HL-60/S4 treated with retinoic acid at 250 ng/mL for 4 days and 3 days (cell line): ENCODE data around the gene C6.

Source experiments
- in situ Hi-C: fragments of 300-500 bp; cut with MboI; formaldehyde crosslinking; loops from 2 replicates; pipeline ENCODE4 v1.7.0; 2022; ENCODE audit warnings: low sequenced_read_pairs

C6 gene

DNA sequence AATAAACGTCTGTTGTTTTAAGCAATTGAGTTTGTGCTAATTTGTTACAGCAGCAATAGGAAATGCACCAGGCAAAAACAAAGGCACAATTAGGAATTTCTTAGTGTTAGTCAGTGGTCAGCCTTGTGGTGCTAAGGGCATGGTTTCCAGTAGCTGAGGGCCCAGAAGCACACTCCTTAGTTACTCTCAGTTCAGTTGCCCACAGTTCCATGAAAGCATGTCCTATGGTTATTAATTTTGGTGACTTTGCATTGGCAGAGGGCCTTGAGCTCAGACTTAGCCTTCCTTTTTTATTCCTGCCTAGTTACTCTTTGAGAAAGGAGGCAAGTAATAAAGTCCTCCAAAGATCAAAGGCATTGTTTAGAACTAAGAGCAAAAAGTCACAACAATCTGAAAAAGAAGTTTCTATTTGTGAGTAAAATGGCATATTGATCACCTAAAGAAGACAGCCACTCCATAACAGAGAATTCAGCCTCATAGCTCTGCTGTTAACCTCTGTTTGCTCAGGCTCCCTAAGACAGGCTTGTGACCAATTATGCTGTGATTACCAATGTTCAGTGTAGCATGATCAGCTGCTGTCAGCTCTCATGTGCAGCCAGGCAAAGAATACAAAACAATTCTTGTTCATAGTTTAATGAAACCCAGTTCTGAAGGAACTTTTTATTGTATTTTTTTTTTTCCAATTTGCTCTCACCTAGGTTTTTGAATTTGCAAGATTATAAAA, 85.2 kb downstream of the C6 start:
- in situ Hi-C loops, result no loop called here

DNA sequence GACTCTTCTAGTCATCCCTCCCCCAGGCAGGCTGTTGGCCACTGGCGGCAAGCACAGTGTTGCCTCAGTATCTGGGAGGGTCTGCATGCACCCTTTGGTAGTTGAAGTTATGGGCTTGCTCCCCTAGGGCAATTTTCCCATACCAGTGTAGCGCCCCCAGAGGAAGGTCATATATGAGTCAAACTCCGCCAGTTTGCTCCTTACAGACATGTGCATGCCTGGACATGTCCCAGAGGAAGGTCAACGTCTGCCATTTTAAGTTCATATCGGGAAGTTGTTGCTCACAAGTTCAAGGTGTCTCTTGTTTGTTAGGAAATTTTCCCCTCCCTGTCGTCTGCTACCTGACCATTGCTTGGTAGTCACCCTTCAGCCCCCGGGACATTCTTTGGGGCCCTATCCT, 90.9 kb downstream of the C6 start:
- in situ Hi-C loops, result no loop called here

DNA sequence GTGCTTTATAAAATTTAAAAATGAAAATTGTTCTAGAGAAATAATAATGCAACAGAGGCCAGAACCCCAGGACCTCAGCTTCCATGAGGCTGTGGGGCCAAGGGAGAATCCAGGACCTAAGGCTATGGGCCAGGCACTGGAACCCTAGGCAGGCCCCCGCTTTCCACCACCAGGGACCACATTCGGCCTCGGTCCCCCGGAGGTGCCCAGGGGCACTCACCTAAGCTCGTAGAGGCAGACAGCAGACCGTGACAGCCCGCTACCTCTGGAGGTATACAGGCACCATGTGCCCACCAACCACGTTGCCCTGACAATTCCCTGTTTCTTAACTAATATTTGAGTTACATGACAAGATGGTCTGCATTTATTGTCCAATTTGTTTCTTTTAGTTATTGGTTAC, 92.7 kb downstream of the C6 start:
- in situ Hi-C loops, result no loop called here

DNA sequence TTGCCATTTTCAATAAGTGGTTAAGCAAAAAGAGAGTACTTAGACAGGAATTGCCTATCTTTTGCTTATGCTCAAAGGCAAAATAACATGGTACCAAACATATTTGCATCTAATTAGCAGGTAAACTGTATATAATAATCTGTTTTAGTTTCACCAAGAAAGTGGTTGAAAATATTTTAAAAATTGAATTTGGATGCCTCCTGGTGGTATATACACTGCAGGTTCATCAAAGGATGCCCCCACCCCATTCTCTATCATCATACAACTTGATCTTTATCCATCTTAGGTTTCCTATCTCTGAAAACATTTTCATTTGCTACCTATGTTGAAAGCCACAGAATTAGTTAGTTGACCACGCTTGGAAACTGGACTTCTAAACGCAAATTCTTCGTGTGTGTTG, 95.2 kb downstream of the C6 start:
- in situ Hi-C loops, result no loop called here

DNA sequence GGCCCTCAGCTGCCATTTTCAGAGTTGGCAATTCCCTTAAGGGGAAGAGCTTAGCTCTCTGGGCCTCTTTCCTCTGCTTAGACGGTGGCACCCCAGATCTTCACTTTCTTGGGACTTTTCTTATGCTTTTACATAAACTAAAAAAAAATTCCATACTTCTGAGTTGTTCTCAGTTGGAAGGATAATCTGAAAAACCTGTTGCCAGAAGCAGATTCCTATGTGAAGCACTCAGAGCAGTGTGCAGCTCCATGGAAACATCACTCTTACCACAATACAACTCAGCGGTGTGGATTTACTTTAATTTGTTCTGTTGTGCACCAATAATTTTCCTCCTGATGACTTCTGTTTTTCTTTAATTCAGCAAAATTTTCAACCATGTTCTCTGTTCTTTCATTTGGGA, 98.1 kb downstream of the C6 start:
- in situ Hi-C loops, result no loop called here

DNA sequence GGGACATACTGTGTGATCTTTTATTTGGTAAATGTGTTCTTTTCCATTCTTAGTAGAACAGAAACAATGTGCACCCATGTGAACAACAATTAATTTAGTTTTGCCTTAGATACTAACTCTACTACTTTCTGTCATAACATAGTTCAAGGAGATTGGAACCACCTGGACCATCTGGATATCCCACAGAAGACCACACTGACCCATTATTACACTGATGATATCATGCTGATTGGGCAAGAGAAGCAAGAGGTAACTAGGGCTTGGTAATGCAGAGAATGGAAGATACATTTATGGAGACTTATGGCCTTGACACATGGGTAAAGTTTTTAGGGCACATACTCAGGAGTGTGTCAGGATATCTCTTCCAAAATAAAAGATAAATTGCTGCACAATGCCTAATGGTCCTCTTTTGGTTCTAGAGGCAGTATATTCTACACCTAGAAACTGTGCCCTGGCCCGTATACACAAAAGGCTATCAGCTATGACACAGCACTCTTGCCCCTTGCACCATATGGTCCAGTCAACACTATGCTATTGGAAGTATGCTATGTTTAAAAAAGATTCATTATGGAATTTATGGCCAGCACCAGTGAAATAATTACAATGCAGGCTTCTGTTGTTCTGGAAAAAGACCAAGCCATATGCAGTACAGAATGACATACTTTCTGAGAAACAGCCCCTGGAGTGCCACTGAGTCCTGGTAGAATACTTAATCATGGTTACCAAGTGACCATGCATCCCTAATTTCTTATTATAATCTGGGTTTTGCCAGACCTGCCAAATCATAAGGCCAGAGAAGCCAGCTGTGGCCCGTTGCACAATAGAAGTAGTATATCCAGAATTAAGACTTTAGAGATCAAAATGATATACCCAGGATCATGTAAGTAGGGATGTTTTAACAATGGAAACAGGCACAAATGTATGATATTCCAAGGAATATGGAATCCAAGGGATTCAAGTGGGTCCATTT, 100.6 kb downstream of the C6 start:
- in situ Hi-C loops, result no loop called here

DNA sequence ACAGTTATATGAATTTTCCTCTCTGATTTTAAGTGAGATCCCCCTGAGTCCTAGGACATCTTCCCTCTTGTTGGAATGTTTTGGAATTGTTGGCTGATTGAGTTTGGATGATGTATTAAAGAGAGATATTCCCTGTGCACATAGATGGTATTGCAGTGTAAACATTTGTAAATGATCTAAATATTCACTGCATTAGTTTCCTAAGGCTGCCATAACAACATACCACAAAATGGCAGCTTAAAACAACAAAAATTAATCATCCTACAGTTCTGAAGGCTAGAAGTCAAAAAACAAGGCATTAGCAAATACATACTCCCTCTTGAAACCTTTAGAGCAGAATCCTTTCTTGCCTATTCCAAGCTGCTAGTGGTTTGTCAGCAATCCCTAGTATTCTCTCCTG, 104.1 kb downstream of the C6 start:
- in situ Hi-C loops, result no loop called here

DNA sequence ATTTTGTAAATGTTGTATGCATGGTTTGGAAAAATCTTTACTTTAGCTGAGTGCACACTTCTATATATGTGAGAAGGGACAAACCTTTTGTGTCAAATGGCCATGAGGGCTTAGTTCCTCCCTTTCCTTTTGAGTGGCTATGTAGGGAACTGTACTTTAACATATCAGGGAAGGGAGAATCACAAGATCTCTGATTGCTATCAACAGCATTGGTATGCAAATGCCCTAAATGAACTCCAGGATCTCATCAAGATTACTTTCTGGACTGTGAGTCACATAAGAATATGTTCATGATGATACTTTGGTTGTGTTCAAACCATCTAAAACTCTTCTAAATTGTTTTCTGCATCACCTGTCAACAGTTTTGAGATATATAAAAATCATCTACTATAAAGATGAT, 111.0 kb downstream of the C6 start:
- in situ Hi-C loops, result no loop called here

DNA sequence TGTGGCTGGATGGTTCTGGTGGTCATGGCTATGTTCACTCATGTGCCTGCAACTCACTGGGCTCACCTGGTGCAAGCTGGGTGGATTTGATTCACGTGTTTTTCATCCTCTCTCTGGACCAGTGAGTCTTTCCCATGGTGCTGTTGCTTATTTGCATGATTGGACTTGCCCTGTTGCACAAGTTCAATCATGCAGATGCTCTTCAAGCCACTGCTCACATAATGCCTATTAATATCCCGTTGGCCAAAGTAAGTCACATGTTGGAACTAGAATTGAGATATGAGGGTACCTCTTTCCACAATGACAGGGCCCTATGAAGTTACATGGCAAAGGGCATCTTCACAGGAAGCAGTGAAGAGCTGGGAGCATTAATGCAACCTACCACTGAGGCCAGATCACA, 115.7 kb downstream of the C6 start:
- in situ Hi-C loops, result no loop called here

DNA sequence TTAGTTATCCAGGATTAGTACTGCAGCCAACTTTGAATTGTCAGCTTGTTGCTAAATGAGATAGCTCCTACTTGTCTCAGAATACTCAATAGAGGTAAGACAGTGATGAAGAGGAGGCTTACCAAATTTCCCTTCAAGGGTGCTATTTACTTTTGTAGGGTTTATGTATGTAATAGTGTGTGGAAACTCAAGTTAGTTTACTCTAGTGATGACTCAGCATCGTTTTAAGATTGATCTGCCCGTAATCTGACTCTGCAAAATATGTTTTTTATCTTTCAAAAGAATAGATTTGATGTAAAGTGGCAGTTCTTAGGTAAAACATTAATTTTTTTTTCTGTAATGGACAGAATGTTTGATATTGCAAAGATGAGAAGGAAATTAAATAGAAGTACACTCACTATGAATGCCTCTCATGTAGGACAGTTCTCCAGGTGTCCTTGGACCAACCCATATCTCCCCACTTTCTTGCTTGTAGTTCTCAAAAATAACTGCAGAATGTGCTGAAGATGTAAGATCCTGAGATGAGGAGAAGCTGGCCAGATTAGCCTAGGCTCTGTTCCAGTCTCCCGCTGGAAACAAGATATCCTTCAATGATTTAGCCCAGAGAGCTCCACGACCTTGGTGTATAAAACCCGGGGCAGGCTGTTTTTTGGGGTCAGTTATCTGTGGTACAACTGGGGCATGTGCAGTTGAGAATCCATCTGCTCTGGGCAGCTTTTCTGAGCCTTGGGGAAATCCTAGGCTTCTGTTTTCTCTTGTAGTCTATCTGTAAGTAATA, 117.8 kb downstream of the C6 start:
- in situ Hi-C loops, result no loop called here

DNA sequence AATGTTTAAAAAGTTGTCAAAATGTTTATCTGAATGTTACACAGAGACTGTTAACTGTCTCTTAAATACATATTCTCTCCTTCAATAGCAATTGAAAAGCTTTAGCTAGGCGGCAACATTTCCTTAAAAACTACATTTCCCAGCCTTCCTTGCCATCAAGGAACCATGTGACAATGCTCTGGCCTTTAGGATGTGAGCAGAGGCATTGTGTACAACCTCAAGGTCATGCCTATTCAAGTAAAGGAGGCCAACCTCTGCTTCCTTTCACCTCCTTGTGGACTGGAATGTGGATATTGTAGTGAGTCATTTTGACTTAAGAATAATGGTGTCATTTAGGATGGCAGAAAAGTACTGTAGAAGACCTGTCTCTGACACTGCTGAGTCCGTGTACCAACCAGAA, 118.5 kb downstream of the C6 start:
- in situ Hi-C loops, result no loop called here

DNA sequence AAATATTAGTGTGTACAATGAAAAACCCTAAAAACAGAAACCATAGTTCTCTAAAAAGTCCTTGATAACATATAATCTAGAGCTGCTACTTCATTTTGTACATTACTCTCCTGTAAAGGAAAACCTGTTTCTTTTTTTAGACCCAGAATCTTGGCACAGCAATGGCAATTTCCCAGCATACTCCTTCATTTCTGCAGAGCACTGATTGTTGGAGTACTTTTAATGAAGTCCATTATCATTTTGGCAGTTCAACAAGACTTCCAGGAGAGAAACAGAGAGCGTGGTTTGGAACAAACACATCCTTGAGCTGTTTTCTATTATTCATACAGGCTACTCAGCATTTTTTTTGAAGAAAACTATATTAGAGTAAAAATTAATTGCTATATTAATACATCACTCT, 119.5 kb downstream of the C6 start:
- in situ Hi-C loops, result no loop called here
